ENCODE measurements around the gene MSN.

The MSN gene

GRCh38 chrX:65647801-65648200, 19.7 kb upstream of the MSN start:
- TF ChIP-seq YY1 (IDR thresholded peaks at IDR 0.05; ENCODE audit: low read depth) (no peak), MAX (IDR thresholded peaks at IDR 0.05) (no peak), CREB1 (IDR thresholded peaks at IDR 0.05; ENCODE audit: low read depth) (no peak), REST (IDR thresholded peaks at IDR 0.05; ENCODE audit: low read depth) (no peak), USF1 (IDR thresholded peaks at IDR 0.05) (no peak), NFIC (IDR thresholded peaks at IDR 0.05) (no peak), TCF12 (IDR thresholded peaks at IDR 0.05; ENCODE audit: low read depth) (no peak), EP300 (IDR thresholded peaks at IDR 0.05; ENCODE audit: borderline replicate concordance) (no peak), ZBTB7A (IDR thresholded peaks at IDR 0.05; ENCODE audit: low read depth) (no peak), TAF1 (IDR thresholded peaks at IDR 0.05; ENCODE audit: low read depth) (no peak), CEBPB (IDR thresholded peaks at IDR 0.05) (no peak), EGR1 (IDR thresholded peaks at IDR 0.05) (no peak), RAD21 (IDR thresholded peaks at IDR 0.05; ENCODE audit: low read depth) (no peak), TEAD4 (IDR thresholded peaks at IDR 0.05) (no peak)

- no peak for TF ChIP-seq RAD21 (IDR thresholded peaks at IDR 0.05; ENCODE audit: low read depth)
- no peak for TF ChIP-seq ZBTB7A (IDR thresholded peaks at IDR 0.05; ENCODE audit: low read depth)
- TF ChIP-seq FOXM1 (IDR thresholded peaks at IDR 0.05; ENCODE audit: borderline replicate concordance, low read depth), result no peak
- TF ChIP-seq MAX (IDR thresholded peaks at IDR 0.05), result no peak
- no peak for TF ChIP-seq TEAD4 (IDR thresholded peaks at IDR 0.05)
Measured at GRCh38 chrX:65652098-65652497, 15.4 kb upstream of the MSN start.

- TF ChIP-seq RAD21 (IDR thresholded peaks at IDR 0.05; ENCODE audit: low read depth) (no peak), EGR1 (IDR thresholded peaks at IDR 0.05) (no peak), EP300 (IDR thresholded peaks at IDR 0.05; ENCODE audit: borderline replicate concordance) (no peak), REST (IDR thresholded peaks at IDR 0.05; ENCODE audit: low read depth) (no peak), USF1 (IDR thresholded peaks at IDR 0.05) (no peak), TAF1 (IDR thresholded peaks at IDR 0.05; ENCODE audit: low read depth) (no peak), TEAD4 (IDR thresholded peaks at IDR 0.05) (no peak)
Measured at GRCh38 chrX:65657659-65658058, 9.8 kb upstream of the MSN start.

GRCh38 chrX:65658229-65658628, 9.2 kb upstream of the MSN start:
- TF ChIP-seq REST (IDR thresholded peaks at IDR 0.05; ENCODE audit: low read depth) (no peak), NFIC (IDR thresholded peaks at IDR 0.05) (no peak), EP300 (IDR thresholded peaks at IDR 0.05; ENCODE audit: borderline replicate concordance) (no peak), TAF1 (IDR thresholded peaks at IDR 0.05; ENCODE audit: low read depth) (no peak), FOXM1 (IDR thresholded peaks at IDR 0.05; ENCODE audit: borderline replicate concordance, low read depth) (no peak), MAX (IDR thresholded peaks at IDR 0.05) (no peak), EGR1 (IDR thresholded peaks at IDR 0.05) (no peak), CEBPB (IDR thresholded peaks at IDR 0.05) (no peak), TEAD4 (IDR thresholded peaks at IDR 0.05) (no peak), YY1 (IDR thresholded peaks at IDR 0.05; ENCODE audit: low read depth) (no peak), USF1 (IDR thresholded peaks at IDR 0.05) (no peak), CREB1 (IDR thresholded peaks at IDR 0.05; ENCODE audit: low read depth) (no peak)
